H1 (cell line): ENCODE results near the gene MACROD1. TPM values are rescaled to one million over a fixed set of nuclear protein-coding genes. Genes with fewer than 3 reads are reported as not detected.
A peak's percentile ranks its signal among the peaks of the same experiment; 100 is the strongest.

Experiments used
- CTCF ChIA-PET: fragments of 300-600 bp; sonication (Branson Sonifier 250); formaldehyde crosslinking; loops from one replicate; lab custom pipeline; 2021; ENCODE audit not compliant: partially characterized antibody; lab: Charles Lee
- POLR2A ChIA-PET: fragments of 300-600 bp; sonication (Branson Sonifier 250); formaldehyde crosslinking; loops from one replicate; lab custom pipeline; 2021; ENCODE audit warnings: inconsistent platforms; ENCODE audit not compliant: partially characterized antibody; lab: Charles Lee
- DNase-seq, 2 experiments: peaks; one replicate each; pipeline versions ENCODE4 v3.0.0 to v3.0.0-alpha.2; 2010 to 2022; ENCODE audit warnings: low spot score in 2 of 2, low read depth in 1 of 2, mixed read lengths in 1 of 2
- FAIRE-seq: peaks from 2 replicates; lab custom pipeline; 2011; peaks lifted over from hg19 to GRCh38; lab: Jason Lieb, UNC
- H2AFZ ChIP-seq: 2 replicates; pipeline ENCODE4 v1.8.1; 2012; ENCODE audit warnings: low read length, inconsistent platforms
- H2AK5ac ChIP-seq: 2 replicates; pipeline ENCODE4 v1.6.1; 2013; ENCODE audit warnings: low read depth, low read length
- H2BK120ac ChIP-seq: replicated peaks from 2 replicates; pipeline ENCODE3; 2013; ENCODE audit warnings: low read depth, low read length, inconsistent platforms
- H2BK12ac ChIP-seq: 2 replicates; pipeline ENCODE4 v1.6.1; 2013; ENCODE audit warnings: low read depth, low read length
- H2BK15ac ChIP-seq: 2 replicates; pipeline ENCODE4 v1.6.1; 2013; ENCODE audit warnings: low read length
- H2BK20ac ChIP-seq: 2 replicates; pipeline ENCODE4 v1.6.1; 2013; ENCODE audit warnings: low read length
- H2BK5ac ChIP-seq: 2 replicates; pipeline ENCODE4 v1.6.1; 2013; ENCODE audit warnings: low read depth, low read length
- H3K14ac ChIP-seq: 2 replicates; pipeline ENCODE4 v1.6.1; 2013; ENCODE audit warnings: inconsistent platforms; ENCODE audit not compliant: insufficient read length
- H3K18ac ChIP-seq: 2 replicates; pipeline ENCODE4 v1.6.1; 2013; ENCODE audit warnings: low read length; ENCODE audit errors: extremely low read depth
- H3K23ac ChIP-seq: 2 replicates; pipeline ENCODE4 v1.6.1; 2013; ENCODE audit warnings: inconsistent platforms; ENCODE audit not compliant: insufficient read length
- H3K23me2 ChIP-seq: 2 replicates; pipeline ENCODE4 v1.6.1; 2013; ENCODE audit warnings: low read depth, low read length
- H3K27ac ChIP-seq: 2 replicates; pipeline ENCODE4 v1.6.1; 2011; ENCODE audit warnings: low read depth, low read length, inconsistent platforms
- H3K27me3 ChIP-seq, 4 experiments: replicated peaks in 1 of 4; 1 replicate in 1 of 4; 2 replicates in 3 of 4; pipeline versions ENCODE4 v1.6.1 to v1.8.1; 2011 to 2013; ENCODE audit warnings: low read length in 3 of 4, mild to moderate bottlenecking in 3 of 4, inconsistent platforms in 2 of 4, mixed read lengths in 2 of 4, moderate library complexity in 1 of 4; ENCODE audit not compliant: control insufficient read depth in 3 of 4, insufficient read depth in 3 of 4; ENCODE audit errors: extremely low read depth in 1 of 4
- H3K36me3 ChIP-seq, 4 experiments: 2 replicates each; pipeline versions ENCODE4 v1.6.1 to v1.8.1; 2011 to 2013; ENCODE audit warnings: mild to moderate bottlenecking in 4 of 4, low read length in 3 of 4, moderate library complexity in 2 of 4, control low read depth in 1 of 4, inconsistent platforms in 1 of 4; ENCODE audit not compliant: insufficient read depth in 4 of 4, control insufficient read depth in 2 of 4
- H3K4ac ChIP-seq: replicated peaks from 2 replicates; pipeline ENCODE3; 2013; ENCODE audit warnings: low read length, low read depth, mixed read lengths, inconsistent platforms; ENCODE audit not compliant: insufficient read length
- H3K4me1 ChIP-seq, 4 experiments: replicated peaks in 1 of 4; 1 replicate in 1 of 4; 2 replicates in 3 of 4; pipeline versions ENCODE4 v1.6.1 to v1.8.1; 2011 to 2013; ENCODE audit warnings: low read length in 3 of 4, inconsistent platforms in 2 of 4, mixed read lengths in 1 of 4; ENCODE audit not compliant: insufficient read depth in 4 of 4, control insufficient read depth in 3 of 4
- H3K4me2 ChIP-seq, 2 experiments: 2 replicates each; pipeline versions ENCODE4 v1.6.1 to v1.8.1; 2011 to 2013; ENCODE audit warnings: low read depth in 2 of 2, low read length in 2 of 2, control low read depth in 1 of 2, inconsistent platforms in 1 of 2, mild to moderate bottlenecking in 1 of 2; ENCODE audit not compliant: insufficient read depth in 1 of 2
- H3K4me3 ChIP-seq, 4 experiments: fragments of 200-600, 300-600 bp in 1 of 4; sonication (generic), shearing (Covaris generic), sonication (Bioruptor Twin) in 1 of 4; 2 replicates each; pipeline versions ENCODE4 v1.5.1 to v1.8.1; 2011 to 2016; ENCODE audit warnings: low read length in 4 of 4, low read depth in 3 of 4, control low read depth in 2 of 4, inconsistent platforms in 2 of 4, mild to moderate bottlenecking in 2 of 4, mixed read lengths in 1 of 4, moderate library complexity in 1 of 4; ENCODE audit not compliant: insufficient read depth in 2 of 4; ENCODE audit errors: extremely low read depth in 1 of 4
- H3K56ac ChIP-seq: replicated peaks from 2 replicates; pipeline ENCODE3; 2013; ENCODE audit warnings: low read depth, mild to moderate bottlenecking, mixed read lengths, low read length, inconsistent platforms; ENCODE audit not compliant: insufficient read length
- H3K79me1 ChIP-seq: 2 replicates; pipeline ENCODE4 v1.6.1; 2013; ENCODE audit warnings: low read depth, low read length, control low read depth
- H3K79me2 ChIP-seq, 2 experiments: 2 replicates each; pipeline versions ENCODE4 v1.6.1 to v1.8.1; 2012 to 2013; ENCODE audit warnings: low read length in 2 of 2, mild to moderate bottlenecking in 2 of 2, inconsistent platforms in 1 of 2; ENCODE audit not compliant: insufficient read depth in 2 of 2, control insufficient read depth in 1 of 2
- H3K9ac ChIP-seq, 4 experiments: replicated peaks in 1 of 4; 1 replicate in 1 of 4; 2 replicates in 3 of 4; pipeline versions ENCODE4 v1.6.1 to v1.8.1; 2011 to 2013; ENCODE audit warnings: low read depth in 3 of 4, low read length in 3 of 4, control low read depth in 2 of 4, mild to moderate bottlenecking in 2 of 4, moderate library complexity in 2 of 4, inconsistent platforms in 1 of 4; ENCODE audit errors: extremely low read depth in 1 of 4
- H3K9me3 ChIP-seq, 2 experiments: 2 replicates each; pipeline versions ENCODE4 v1.6.1 to v1.8.1; 2012 to 2013; ENCODE audit warnings: mild to moderate bottlenecking in 2 of 2, moderate library complexity in 2 of 2, control low read depth in 1 of 2, inconsistent platforms in 1 of 2, low read depth in 1 of 2, low read length in 1 of 2, mixed read lengths in 1 of 2; ENCODE audit not compliant: insufficient read depth in 2 of 2
- H4K20me1 ChIP-seq, 2 experiments: replicated peaks in 1 of 2; 2 replicates each; pipeline versions ENCODE3 to v1.8.1; 2011 to 2013; ENCODE audit warnings: inconsistent platforms in 2 of 2, low read length in 2 of 2, mild to moderate bottlenecking in 1 of 2; ENCODE audit not compliant: insufficient read depth in 2 of 2, control insufficient read depth in 1 of 2
- H4K5ac ChIP-seq: 2 replicates; pipeline ENCODE4 v1.6.1; 2013; ENCODE audit warnings: low read length, low read depth, mixed read lengths, inconsistent platforms; ENCODE audit not compliant: insufficient read length
- H4K8ac ChIP-seq: 2 replicates; pipeline ENCODE4 v1.8.0; 2013; ENCODE audit warnings: mild to moderate bottlenecking, moderate library complexity, low read length, inconsistent platforms; ENCODE audit not compliant: insufficient read depth; ENCODE audit errors: extremely low read depth
- H4K91ac ChIP-seq: replicated peaks from 2 replicates; pipeline ENCODE3; 2013; ENCODE audit warnings: low read length, mixed read lengths, inconsistent platforms; ENCODE audit not compliant: insufficient read length
- BACH1 ChIP-seq: IDR thresholded peaks from 2 replicates; pipeline ENCODE4 v1.6.1; 2012; ENCODE audit warnings: low read length, improper control_type of control experiment
- BRCA1 ChIP-seq: IDR thresholded peaks from 2 replicates; pipeline ENCODE4 v1.6.1; 2012; ENCODE audit warnings: low read depth, low read length, improper control_type of control experiment
- CBX8 ChIP-seq: fragments of 300-800, 300-1000 bp; sonication (generic); IDR thresholded peaks from 2 replicates; pipeline ENCODE4 v1.7.1; 2016; ENCODE audit warnings: low read depth, low read length, borderline replicate concordance
- CTBP2 ChIP-seq: IDR thresholded peaks from 2 replicates; pipeline ENCODE4 v1.7.0; 2011; ENCODE audit warnings: borderline replicate concordance, mild to moderate bottlenecking, moderate library complexity, mixed read lengths, low read length; ENCODE audit not compliant: insufficient read depth, insufficient read length
- GABPA ChIP-seq: IDR thresholded peaks from 2 replicates; pipeline ENCODE4 v1.6.1; 2011; ENCODE audit warnings: mild to moderate bottlenecking, low read length, moderate library complexity, borderline replicate concordance; ENCODE audit not compliant: insufficient read depth
- MAFK ChIP-seq: IDR thresholded peaks from 2 replicates; pipeline ENCODE4 v1.6.1; 2012; ENCODE audit warnings: low read depth, mild to moderate bottlenecking, improper control_type of control experiment, low read length
- SIN3A ChIP-seq, 2 experiments: IDR thresholded peaks in 1 of 2; conservative IDR thresholded peaks in 1 of 2; 2 replicates each; pipeline ENCODE4 v1.6.1; 2011 to 2012; ENCODE audit warnings: low read length in 2 of 2, improper control_type of control experiment in 1 of 2, low read depth in 1 of 2, mild to moderate bottlenecking in 1 of 2
- SIRT6 ChIP-seq: IDR thresholded peaks from one replicate; pipeline ENCODE4 v1.7.1; 2012; ENCODE audit warnings: low read length, inconsistent platforms
- SP4 ChIP-seq: IDR thresholded peaks from 2 replicates; pipeline ENCODE4 v1.6.1; 2012; ENCODE audit warnings: low read length, inconsistent platforms
- TEAD4 ChIP-seq: IDR thresholded peaks from 2 replicates; pipeline ENCODE4 v1.6.1; 2012; ENCODE audit warnings: low read depth, low read length, inconsistent platforms, mixed read lengths
- YY1 ChIP-seq: IDR thresholded peaks from 2 replicates; pipeline ENCODE4 v1.6.1; 2011; ENCODE audit warnings: low read depth, mild to moderate bottlenecking, low read length
- WGBS, 2 experiments: shearing (Covaris generic) in 1 of 2; methylation state at CpG; one replicate each; pipeline versions ENCODE4 v1.1.6 to v1.1.7; 2013 to 2015; ENCODE audit warnings: low lambda C conversion rate in 2 of 2, mixed read lengths in 2 of 2, inconsistent platforms in 1 of 2, low coverage in 1 of 2, missing lambda C conversion rate in 1 of 2; ENCODE audit not compliant: insufficient replicate concordance in 2 of 2, insufficient coverage in 1 of 2, insufficient read length in 1 of 2; ENCODE audit errors: extremely low coverage in 1 of 2, missing lambda C conversion rate in 1 of 2; 5-methylcytosine and 5-hydroxymethylcytosine counted together
- polyA plus RNA-seq, 7 experiments: library from polyadenylated mRNA; depleted of rRNA in 3 of 7; stranded (reverse) in 5 of 7; unstranded in 2 of 7; fragments of >200 nt in 5 of 7; fragments of 200-250 nt in 2 of 7; gene quantifications; 1 replicate in 5 of 7; 2 replicates in 1 of 7; 4 replicates in 1 of 7; pipeline versions ENCODE4 v1.2.1 to v1.2.3, GENCODE V29; 2011 to 2013; ENCODE audit warnings: missing spikeins in 2 of 7, mixed read lengths in 2 of 7
- total RNA-seq: library from RNA; stranded (reverse); fragmentation: NEBNext Ultra II Directional; extraction: Animal tissue kit (Norgen Biotek cat#: 25700); gene quantifications from 2 replicates; pipeline ENCODE4 v1.2.1, GENCODE V29; 2021
- TF ChIP-seq, protein P1 (sequence below): IDR thresholded peaks from 2 replicates; pipeline ENCODE4 v1.6.1; 2011; ENCODE audit warnings: low read length, improper control_type of control experiment
- TF ChIP-seq, protein P2 (sequence below): IDR thresholded peaks from 2 replicates; pipeline ENCODE4 v1.6.1; 2012; ENCODE audit warnings: inconsistent platforms

The MACROD1 gene
- total and polyA plus RNA-seq, 2 of the 8 experiments (the other 6 are each of a cell fraction or from before 2014, with no cell fraction given) = 19.5 to 34.1 TPM

DNA sequence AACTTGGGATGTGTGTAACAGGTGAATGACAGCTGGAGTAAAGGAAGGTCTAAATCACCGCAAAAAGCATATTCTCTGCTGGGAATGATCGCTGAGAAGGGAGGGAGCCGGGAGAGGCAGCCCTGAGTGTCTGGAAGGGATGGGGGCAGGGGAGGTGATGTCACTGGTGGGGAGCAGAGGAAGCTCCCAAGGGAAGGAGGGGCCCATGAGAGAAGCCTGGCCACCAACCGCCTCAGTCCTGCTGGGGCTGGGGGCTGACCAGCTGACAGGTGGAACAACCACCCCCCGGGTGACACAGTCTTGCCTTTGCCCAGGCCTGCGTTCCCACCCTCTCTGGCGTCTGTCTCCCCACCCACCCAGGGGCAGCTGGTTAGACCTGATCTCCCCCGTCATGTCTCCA lies 136.1 kb downstream of the MACROD1 start:
- Histone ChIP-seq H2BK120ac (no peak overlapping the region), H3K9ac (no peak overlapping the region), H3K27me3 (peaks cover 15 to 59% (median 49%) of the 10 kb centered on the region in 4 experiments), H3K9me3 (no peaks in the 10 kb centered on the region), H2BK5ac (no peak overlapping the region), H4K20me1 (peaks cover 0 to 3% of the 10 kb centered on the region in 2 experiments), H3K14ac (no peak overlapping the region), H3K36me3 (no peaks in the 10 kb centered on the region), H4K8ac (no peak overlapping the region), H2BK20ac (no peak overlapping the region), H4K5ac (no peak overlapping the region), H3K56ac (no peak overlapping the region), H4K91ac (no peak overlapping the region), H2BK15ac (no peak overlapping the region), H3K18ac (no peak overlapping the region), H3K23me2 (no peaks in the 10 kb centered on the region; the same call in 1 of the 2 replicates), H3K79me1 (no peaks in the 10 kb centered on the region; the same call in 1 of the 2 replicates), H3K4ac (no peak overlapping the region), H3K4me2 (0 out of 4 replicates have a peak overlapping the region, but pooled peaks of 1 of the 2 experiments have one; percentile 6), H2AK5ac (peak overlapping the region; percentile 0; the same call in 1 of the 2 replicates), H2BK12ac (peak overlapping the region; percentile 43; the same call in 1 of the 2 replicates), H3K4me3 (no peak overlapping the region), H3K27ac (no peak overlapping the region), H3K4me1 (peaks cover 17 to 36% (median 29%) of the 10 kb centered on the region in 4 experiments), H3K23ac (no peak overlapping the region), H2AFZ (no peak overlapping the region), H3K79me2 (no peaks in the 10 kb centered on the region)
- WGBS, 2 experiments = 63% methylated on average over 6 of the region's 8 CpGs; no CpG with 5 or more reads in 1 of the 2 experiments
- ChIA-PET CTCF (interaction anchor here (0.7 to 21.2 kb wide), 9 partner anchors 10 to 117 kb away, joined by 3 to 291 read pairs (median 4); no protein-coding TSS in a partner anchor), POLR2A (interaction anchor here (0.9 to 1.8 kb wide), 4 partner anchors 10 to 115 kb away, joined by 3 to 6 read pairs (median 4); no protein-coding TSS in a partner anchor)
- no peak for FAIRE-seq
- DNase-seq = no peak
- TF ChIP-seq MAFK = no peak
- no peak for TF ChIP-seq BRCA1
- no peak for TF ChIP-seq GABPA
- TF ChIP-seq, protein P1, sequence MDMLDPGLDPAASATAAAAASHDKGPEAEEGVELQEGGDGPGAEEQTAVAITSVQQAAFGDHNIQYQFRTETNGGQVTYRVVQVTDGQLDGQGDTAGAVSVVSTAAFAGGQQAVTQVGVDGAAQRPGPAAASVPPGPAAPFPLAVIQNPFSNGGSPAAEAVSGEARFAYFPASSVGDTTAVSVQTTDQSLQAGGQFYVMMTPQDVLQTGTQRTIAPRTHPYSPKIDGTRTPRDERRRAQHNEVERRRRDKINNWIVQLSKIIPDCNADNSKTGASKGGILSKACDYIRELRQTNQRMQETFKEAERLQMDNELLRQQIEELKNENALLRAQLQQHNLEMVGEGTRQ = no peak
- no peak for TF ChIP-seq SIN3A (conservative IDR thresholded peaks at IDR 0.05 in 1 of 2, IDR thresholded peaks at IDR 0.05 in 1 of 2; ENCODE audit: low read depth in 1 of 2, low read length in 2 of 2)
- TF ChIP-seq CTBP2 = no peak
- no peak for TF ChIP-seq BACH1
- no peak for TF ChIP-seq CBX8
- TF ChIP-seq, protein P2, sequence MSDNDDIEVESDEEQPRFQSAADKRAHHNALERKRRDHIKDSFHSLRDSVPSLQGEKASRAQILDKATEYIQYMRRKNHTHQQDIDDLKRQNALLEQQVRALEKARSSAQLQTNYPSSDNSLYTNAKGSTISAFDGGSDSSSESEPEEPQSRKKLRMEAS = no peak
- no peak for TF ChIP-seq YY1
- no peak for TF ChIP-seq TEAD4
- TF ChIP-seq SIRT6 = no peak
- no peak for TF ChIP-seq SP4
